Activated CD4-positive, alpha-beta T cell treated with anti-CD3 and anti-CD28 coated beads for 24 hours (primary cell): Measurements from ENCODE around the gene MAN1B1.
"Not testable (repeated sequence)": the region's sequence is repeated elsewhere in the genome, so short reads cannot be mapped to it uniquely, and the experiment has no call there.

Experiments
- DNase-seq, 2 donors: peaks; one replicate each; pipeline ENCODE4 v3.0.0-alpha.2; 2020; ENCODE audit warnings: low read depth in 2 of 2

Gene MAN1B1

GRCh38 chr9:137052998-137053943 is 33.5 kb upstream of the MAN1B1 start:
- no peak for DNase-seq

- DNase-seq, result no peak
Measured at GRCh38 chr9:137053944-137054931, 32.5 kb upstream of the MAN1B1 start, which contains the start of gene ENTPD2. ENTPD2 (minus strand) TSS chr9:137054061; CDS start chr9:137053997, 64 bp downstream.

GRCh38 chr9:137054932-137055384 is 31.8 kb upstream of the MAN1B1 start:
- no peak for DNase-seq

- no peak for DNase-seq
Measured at GRCh38 chr9:137055385-137056364, 31.1 kb upstream of the MAN1B1 start.

GRCh38 chr9:137056739-137057415 is 29.9 kb upstream of the MAN1B1 start:
- no peak for DNase-seq

GRCh38 chr9:137057545-137057944 is 29.2 kb upstream of the MAN1B1 start:
- DNase-seq, result no peak

- DNase-seq, result no peak
Measured at GRCh38 chr9:137058521-137059234, 28.1 kb upstream of the MAN1B1 start.

GRCh38 chr9:137062384-137062783 is 24.4 kb upstream of the MAN1B1 start:
- DNase-seq, result no peak

- DNase-seq, result not testable (repeated sequence)
Measured at GRCh38 chr9:137062798-137063197, 24.0 kb upstream of the MAN1B1 start.

- DNase-seq, result no peak
Measured at GRCh38 chr9:137063311-137064026, 23.3 kb upstream of the MAN1B1 start.

- DNase-seq, result peak; percentile 58 to 59
Measured at GRCh38 chr9:137064027-137064879, 22.5 kb upstream of the MAN1B1 start.

- no peak for DNase-seq
Measured at GRCh38 chr9:137064880-137065164, 22.0 kb upstream of the MAN1B1 start.

- no peak for DNase-seq
Measured at GRCh38 chr9:137065336-137065967, 21.3 kb upstream of the MAN1B1 start.

- no peak for DNase-seq
Measured at GRCh38 chr9:137066096-137066861, 20.5 kb upstream of the MAN1B1 start.

GRCh38 chr9:137067860-137068538 is 18.8 kb upstream of the MAN1B1 start:
- DNase-seq, result peak; percentile 73 to 78
